K562 (cell line): ENCODE results near the gene IL20. TPM values are rescaled to one million over a fixed set of nuclear protein-coding genes. Genes with fewer than 3 reads are reported as not detected.

ENCODE experiments used
- BCLAF1 ChIP-seq, 2 experiments: fragments of 450-650 bp in 1 of 2; IDR thresholded peaks; 2 replicates each; pipeline ENCODE4 v1.6.1; 2011 to 2017; ENCODE audit warnings: low read depth in 2 of 2, antibody characterized with exemption in 1 of 2, borderline replicate concordance in 1 of 2, low read length in 1 of 2, mild to moderate bottlenecking in 1 of 2, mixed read lengths in 1 of 2; ENCODE audit not compliant: control insufficient read depth in 1 of 2
- CAMTA2 ChIP-seq: fragments of 250-450 bp; sonication (Bioruptor Pico); conservative IDR thresholded peaks from 2 replicates; pipeline ENCODE4 v1.5.1; 2022
- CBX2 ChIP-seq: fragments of 200-600 bp; sonication (generic); IDR thresholded peaks from one replicate; pipeline ENCODE4 v1.6.1; 2012; ENCODE audit warnings: mild to moderate bottlenecking, low read length, inconsistent platforms; ENCODE audit not compliant: insufficient read depth, poor library complexity, severe bottlenecking
- CHD1 ChIP-seq: fragments of 200-600 bp; sonication (generic); IDR thresholded peaks from one replicate; pipeline ENCODE4 v1.6.1; 2012; ENCODE audit warnings: mild to moderate bottlenecking, moderate library complexity, low read length, inconsistent platforms
- CREB3 ChIP-seq: fragments of 450-650 bp; conservative IDR thresholded peaks from 2 replicates; pipeline ENCODE4 v1.6.1; 2016; ENCODE audit warnings: missing genetic modification characterization, low read depth, mild to moderate bottlenecking, missing compliant biosample characterization, moderate library complexity
- DLX4 ChIP-seq: fragments of 250-450 bp; sonication (Bioruptor Pico); IDR thresholded peaks from 2 replicates; pipeline ENCODE4 v1.6.1; 2021; ENCODE audit warnings: mild to moderate bottlenecking
- ELK3 ChIP-seq: fragments of 450-650 bp; formaldehyde crosslinking; IDR thresholded peaks from 2 replicates; pipeline ENCODE4 v1.4.0; 2020; ENCODE audit warnings: mild to moderate bottlenecking
- GABPB1 ChIP-seq: sonication (generic); formaldehyde crosslinking; IDR thresholded peaks from 2 replicates; pipeline ENCODE4 v1.8.0; 2022; ENCODE audit warnings: mild to moderate bottlenecking, missing genetic modification reagents
- HNRNPL ChIP-seq: fragments of 200-400 bp; formaldehyde crosslinking; IDR thresholded peaks from 2 replicates; pipeline ENCODE4 v1.6.1; 2017; ENCODE audit warnings: low read depth, mild to moderate bottlenecking, low read length
- MED1 ChIP-seq: sonication (generic); formaldehyde crosslinking; IDR thresholded peaks from 2 replicates; pipeline ENCODE4 v1.8.1; 2023; ENCODE audit warnings: missing genetic modification reagents, borderline replicate concordance
- NRF1 ChIP-seq, 2 experiments: fragments of 450-650 bp; IDR thresholded peaks in 1 of 2; conservative IDR thresholded peaks in 1 of 2; 2 replicates each; pipeline ENCODE4 v1.6.1; 2014; ENCODE audit warnings: mild to moderate bottlenecking in 2 of 2
- PCBP2 ChIP-seq: fragments of 200-400 bp; formaldehyde crosslinking; IDR thresholded peaks from 2 replicates; pipeline ENCODE4 v1.6.1; 2018; ENCODE audit warnings: low read length, low read depth, mild to moderate bottlenecking, moderate library complexity; ENCODE audit not compliant: poor library complexity, severe bottlenecking
- RBM15 ChIP-seq: fragments of 200-400 bp; formaldehyde crosslinking; IDR thresholded peaks from 2 replicates; pipeline ENCODE4 v1.6.1; 2018; ENCODE audit warnings: mild to moderate bottlenecking, low read length, moderate library complexity; ENCODE audit not compliant: insufficient read depth
- TRIM25 ChIP-seq: fragments of 450-650 bp; IDR thresholded peaks from 2 replicates; pipeline ENCODE4 v1.7.0; 2016; ENCODE audit warnings: borderline replicate concordance
- ZNF436 ChIP-seq: fragments of 250-450, 450-650 bp; sonication (Bioruptor Pico); formaldehyde crosslinking; IDR thresholded peaks from 2 replicates; pipeline ENCODE4 v1.7.0; 2020; ENCODE audit warnings: mild to moderate bottlenecking
- ZNF551 ChIP-seq: fragments of 250-450 bp; sonication (Bioruptor Pico); IDR thresholded peaks from 2 replicates; pipeline ENCODE4 v1.5.0; 2021; ENCODE audit warnings: mild to moderate bottlenecking, moderate library complexity
- ZNF696 ChIP-seq: fragments of 250-450 bp; sonication (Bioruptor Pico); conservative IDR thresholded peaks from 2 replicates; pipeline ENCODE4 v1.4.0; 2020; ENCODE audit warnings: mild to moderate bottlenecking, moderate library complexity
- polyA plus RNA-seq, 8 experiments: library from polyadenylated mRNA; depleted of rRNA in 4 of 8; stranded (reverse) in 5 of 8; unstranded in 3 of 8; fragments of >200 nt; fragmentation: Nextera tagmentation in 2 of 8; fragmentation: Illumina TruSeq in 1 of 8; extraction: Ambion mirVana in 2 of 8; extraction: Trizol in 1 of 8; gene quantifications; 2 replicates each; pipeline versions ENCODE4 v1.2.1 to v1.2.3, GENCODE V29; 2011 to 2014; ENCODE audit warnings: inconsistent platforms in 1 of 8, missing spikeins in 1 of 8
- total RNA-seq, 7 experiments: library from RNA; depleted of rRNA in 6 of 7; stranded (reverse); fragments of >200 nt in 6 of 7; fragmentation: Illumina TruSeq in 2 of 7; extraction: Trizol in 2 of 7; gene quantifications; 2 replicates each; pipeline versions ENCODE4 v1.2.1 to v1.2.3, GENCODE V29; 2011 to 2021; ENCODE audit warnings: low replicate concordance in 1 of 7

The IL20 gene
- total and polyA plus RNA-seq, 9 of the 15 experiments (the other 6 are each of a cell fraction or from before 2014, with no cell fraction given), result not detected

DNA sequence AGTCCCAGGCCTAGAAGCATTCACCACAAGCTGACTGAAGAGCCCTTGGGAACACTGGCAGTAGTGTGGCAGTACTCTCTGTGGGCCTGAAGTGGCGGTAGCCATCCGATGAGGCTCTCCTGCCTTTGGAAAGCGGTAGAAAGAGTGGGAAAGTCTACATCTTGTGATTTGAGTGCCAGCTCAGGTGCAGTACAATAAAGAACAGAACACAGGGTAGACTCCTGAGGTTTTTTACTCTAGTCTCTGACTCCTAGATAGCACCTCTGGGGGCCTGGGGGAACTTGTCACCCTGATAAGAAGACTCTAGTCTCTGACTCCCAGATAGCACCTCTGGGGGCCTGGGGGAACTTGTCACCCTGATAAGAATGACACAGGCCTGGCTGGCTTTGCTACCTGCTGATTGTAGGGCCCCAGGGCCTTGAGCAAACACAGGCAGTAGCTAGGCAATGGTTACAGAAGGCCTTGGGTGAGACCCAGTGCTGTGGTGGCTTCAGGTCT, 18.0 kb upstream of the IL20 start (continued):
- no peak for TF ChIP-seq BCLAF1 (IDR thresholded peaks at IDR 0.05; ENCODE audit: borderline replicate concordance in 1 of 2, control insufficient read depth in 1 of 2, low read depth in 2 of 2, low read length in 1 of 2)
- TF ChIP-seq ZNF551, result no peak
- no peak for TF ChIP-seq ZNF436 (CRISPR knock-in tag)
- no peak for TF ChIP-seq ZNF696 (CRISPR knock-in tag)
- TF ChIP-seq GABPB1 (CRISPR knock-in tag), result no peak
- no peak for TF ChIP-seq ELK3 (CRISPR knock-in tag)
- TF ChIP-seq NRF1 (conservative IDR thresholded peaks at IDR 0.05 in 1 of 2, IDR thresholded peaks at IDR 0.05 in 1 of 2), result peak in 1 of 2 experiments; percentile 15; a peak in 1 of 4 replicates
- peak; percentile 78 for TF ChIP-seq CREB3 (tag)
- no peak for TF ChIP-seq TRIM25
- TF ChIP-seq HNRNPL, result no peak
- no peak for TF ChIP-seq CBX2
- TF ChIP-seq RBM15, result no peak
- TF ChIP-seq CHD1, result no peak
- no peak for TF ChIP-seq PCBP2
- no peak for TF ChIP-seq DLX4 (CRISPR knock-in tag)
- no peak for TF ChIP-seq CAMTA2 (CRISPR knock-in tag)
- no peak for TF ChIP-seq MED1 (CRISPR knock-in tag)
